ENCODE data around the gene UNC5A. TPM values are rescaled to one million over a fixed set of nuclear protein-coding genes. Genes with fewer than 3 reads are reported as not detected.

UNC5A gene
- total RNA-seq, 1 experiment from 2014 or later, result 0.05 TPM

- no peak for DNase-seq (ENCODE audit: low read depth)
These were observed 10.6 kb downstream of the UNC5A start for GRCh38 chr5:176820937-176821336.

DNA sequence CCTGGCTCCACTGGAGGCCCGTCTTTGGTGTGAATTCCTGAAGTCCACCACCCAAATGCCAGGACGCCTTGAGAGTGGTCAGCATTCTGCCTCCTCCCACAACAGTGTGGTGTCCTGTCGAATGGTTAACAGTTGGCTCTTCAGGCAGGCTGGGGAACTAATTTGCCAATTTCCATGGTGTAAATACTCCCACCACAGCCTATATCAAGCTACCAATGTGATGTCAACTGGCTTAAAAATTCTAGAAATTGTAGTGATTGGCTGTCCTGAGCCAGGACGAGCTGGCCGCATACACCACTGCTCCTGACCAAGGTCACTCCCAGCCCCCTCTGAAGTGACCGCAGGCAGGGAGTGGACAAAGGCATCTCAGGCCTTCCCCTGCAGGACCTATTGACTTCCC is 11.1 kb downstream of the UNC5A start:
- DNase-seq (ENCODE audit: low read depth), result no peak

GRCh38 chr5:176822041-176822792 is 11.9 kb downstream of the UNC5A start:
- peak; percentile 50 for DNase-seq (ENCODE audit: low read depth)

GRCh38 chr5:176822793-176823481 is 12.6 kb downstream of the UNC5A start:
- no peak for DNase-seq (ENCODE audit: low read depth)

DNA sequence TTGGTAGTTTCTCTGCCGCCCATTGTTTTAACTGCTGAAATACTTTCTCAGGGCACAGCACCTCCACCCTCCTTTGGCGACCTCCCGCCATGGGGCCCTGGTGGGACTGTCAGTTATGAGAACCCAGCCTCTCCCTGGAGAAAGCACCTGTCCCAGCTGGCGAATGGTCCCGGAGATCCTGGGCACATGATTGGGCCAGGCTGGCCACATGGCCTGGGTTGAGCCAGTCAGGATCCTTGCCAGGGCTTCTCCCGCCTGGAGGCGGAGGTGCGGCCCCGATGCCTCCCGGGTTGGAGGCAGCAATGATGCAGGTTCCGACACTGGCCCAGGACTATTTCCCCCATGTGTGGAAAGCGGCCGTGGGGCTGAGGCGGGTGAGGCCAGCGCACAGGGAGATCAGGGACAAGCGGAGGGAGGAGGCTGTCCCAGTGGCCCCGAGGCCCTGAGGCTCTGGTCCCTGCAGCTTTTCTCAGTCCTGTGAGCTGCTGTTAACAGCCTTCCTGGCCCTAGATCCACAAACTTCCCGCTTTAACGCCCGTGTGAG is 13.6 kb downstream of the UNC5A start:
- no peak for DNase-seq (ENCODE audit: low read depth)

DNA sequence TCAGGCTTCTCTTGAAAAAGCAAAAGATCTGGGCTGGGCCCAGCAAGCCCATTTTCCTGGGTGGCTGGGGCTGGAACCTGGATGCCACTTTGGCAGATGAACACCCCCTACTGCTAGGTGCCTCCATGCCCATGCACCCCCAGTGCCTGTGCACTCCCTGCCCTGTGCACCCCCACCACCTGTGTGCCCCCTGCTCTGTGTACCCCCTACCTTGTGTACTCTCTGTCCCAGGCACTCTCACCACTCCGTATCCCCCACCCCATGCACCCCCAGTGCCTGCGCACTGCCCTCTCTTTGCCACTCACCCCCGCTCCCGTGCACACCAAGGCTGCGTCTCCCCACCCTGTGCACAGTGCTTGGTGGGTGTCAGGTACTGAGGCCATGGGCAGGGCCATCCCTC is 14.2 kb downstream of the UNC5A start:
- DNase-seq (ENCODE audit: low read depth), result no peak

DNA sequence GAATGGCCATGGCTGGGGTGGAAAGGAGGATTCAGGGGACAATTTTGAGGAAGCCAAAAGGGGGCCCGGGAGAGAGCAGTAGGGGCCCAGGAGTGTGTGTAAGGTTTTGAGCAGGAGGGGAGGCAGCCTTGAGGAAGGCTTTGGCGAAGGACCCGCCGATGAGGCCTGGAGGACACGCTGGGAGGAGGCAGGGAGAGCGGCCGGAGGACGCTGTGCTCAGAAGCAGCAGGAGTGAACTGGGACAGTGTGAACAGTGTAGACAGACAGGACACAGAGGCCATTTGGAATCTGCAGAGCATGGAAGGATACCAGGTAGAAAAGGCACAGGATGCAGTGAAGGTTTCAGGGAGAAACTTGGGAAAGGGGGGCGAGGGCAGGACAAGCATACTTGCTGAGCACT is 14.9 kb downstream of the UNC5A start:
- DNase-seq (ENCODE audit: low read depth), result no peak

DNA sequence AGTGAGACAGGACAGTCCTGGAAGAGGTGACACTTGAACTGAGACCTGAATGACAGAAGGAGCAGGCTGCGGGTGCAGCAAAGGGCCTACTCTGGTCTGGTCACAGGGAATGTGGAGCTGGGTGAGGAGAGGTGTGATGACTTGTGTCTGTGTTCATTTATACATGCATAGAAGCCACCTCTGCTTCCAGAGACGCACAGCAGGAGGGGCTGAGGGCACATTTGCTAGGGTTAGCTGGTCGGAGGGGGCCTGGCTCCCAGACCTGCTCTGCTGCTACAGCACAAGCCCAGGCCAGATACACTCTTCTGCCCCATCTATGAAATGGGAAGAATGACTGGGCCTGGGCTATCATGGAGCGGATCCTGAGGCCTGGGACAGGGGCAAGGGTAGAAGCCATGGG is 15.6 kb downstream of the UNC5A start:
- no peak for DNase-seq (ENCODE audit: low read depth)

DNA sequence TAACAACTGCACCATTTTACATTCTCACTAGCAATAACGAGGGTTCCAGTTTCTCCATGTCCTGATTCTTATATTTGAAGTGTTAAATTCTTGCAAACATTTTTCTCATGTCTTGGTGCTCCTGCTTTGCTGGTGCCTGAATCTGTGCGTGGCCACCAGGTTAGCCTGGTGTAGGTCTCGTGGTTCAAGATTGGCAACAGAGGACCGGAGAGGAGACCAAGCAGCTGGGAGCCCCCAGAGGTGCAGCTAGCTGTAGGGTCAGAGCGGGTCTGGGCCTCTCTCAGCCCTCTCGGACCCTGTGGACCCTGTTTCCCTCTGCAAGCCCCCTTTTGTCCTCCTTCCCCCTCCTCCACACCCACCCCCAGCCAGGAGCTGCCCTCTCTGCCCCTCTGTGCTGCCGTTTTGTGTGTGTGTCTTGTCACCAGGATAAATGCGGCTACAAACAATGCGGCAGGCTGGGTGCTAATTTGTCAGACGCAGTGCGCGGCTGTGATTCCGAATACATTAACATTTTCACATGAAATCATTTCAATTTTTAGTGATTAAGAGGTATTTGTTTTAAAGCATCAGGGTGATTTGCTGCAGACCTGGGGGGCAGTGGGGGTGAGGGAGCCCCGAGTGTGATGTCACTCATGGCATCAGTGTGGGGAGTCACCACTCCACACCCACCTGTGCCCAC is 17.5 kb downstream of the UNC5A start:
- no peak for DNase-seq (ENCODE audit: low read depth)

- DNase-seq (ENCODE audit: low read depth), result no peak
These were observed 19.0 kb downstream of the UNC5A start for GRCh38 chr5:176829320-176829719.

DNA sequence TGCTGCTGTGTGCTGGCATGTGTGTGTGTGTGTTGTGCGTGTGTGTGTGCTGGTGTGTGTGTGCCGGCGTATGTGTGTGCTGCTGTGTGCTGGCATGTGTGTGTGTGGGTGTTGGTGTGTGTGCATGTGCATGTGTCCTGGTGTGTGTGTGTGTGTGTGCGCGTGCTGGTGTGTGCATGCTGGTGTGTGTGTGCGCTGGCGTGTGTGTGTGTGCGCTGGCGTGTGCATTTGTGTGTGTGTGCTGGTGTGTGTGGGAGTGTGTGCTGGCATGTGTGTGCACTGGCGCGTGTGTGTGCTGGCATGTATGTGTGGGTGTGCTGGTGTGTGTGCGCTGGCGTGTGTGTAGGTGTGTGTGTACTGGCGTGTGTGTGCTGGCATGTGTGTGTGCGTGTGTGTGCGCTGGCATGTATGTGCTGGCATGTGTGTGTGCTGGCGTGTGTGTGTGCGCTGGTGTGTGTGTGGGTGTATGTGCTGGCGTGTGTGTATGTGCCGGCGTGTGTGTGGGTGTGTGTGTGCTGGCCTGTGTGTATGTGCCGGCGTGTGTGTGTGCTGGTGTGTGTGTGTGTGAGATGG is 20.1 kb downstream of the UNC5A start:
- no peak for DNase-seq (ENCODE audit: low read depth)

GRCh38 chr5:176830995-176831423 is 20.6 kb downstream of the UNC5A start:
- no peak for DNase-seq (ENCODE audit: low read depth)

- DNase-seq (ENCODE audit: low read depth), result no peak
These were observed 21.1 kb downstream of the UNC5A start for GRCh38 chr5:176831425-176831824.

DNA sequence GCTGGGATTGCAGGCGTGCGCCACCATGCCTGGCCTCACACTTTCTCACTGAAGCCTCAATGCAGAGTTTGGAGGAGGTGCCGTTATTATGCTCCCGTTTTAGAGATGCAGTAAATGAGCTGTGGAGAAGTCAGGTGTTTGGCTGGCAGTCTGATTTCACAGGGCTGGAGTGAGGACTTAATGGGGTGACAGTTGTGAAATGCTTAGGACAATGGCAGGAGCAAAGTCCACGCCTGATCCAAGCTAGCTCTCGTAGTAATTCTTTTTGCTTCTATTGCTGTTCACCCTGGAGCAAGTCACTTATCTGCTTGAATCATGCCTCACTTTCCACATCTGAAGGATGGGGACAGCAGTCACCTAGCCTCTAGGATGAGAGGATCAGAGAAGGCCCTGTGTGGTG is 21.8 kb downstream of the UNC5A start:
- DNase-seq (ENCODE audit: low read depth), result no peak

- no peak for DNase-seq (ENCODE audit: low read depth)
These were observed 22.9 kb downstream of the UNC5A start for GRCh38 chr5:176833286-176833685.

DNA sequence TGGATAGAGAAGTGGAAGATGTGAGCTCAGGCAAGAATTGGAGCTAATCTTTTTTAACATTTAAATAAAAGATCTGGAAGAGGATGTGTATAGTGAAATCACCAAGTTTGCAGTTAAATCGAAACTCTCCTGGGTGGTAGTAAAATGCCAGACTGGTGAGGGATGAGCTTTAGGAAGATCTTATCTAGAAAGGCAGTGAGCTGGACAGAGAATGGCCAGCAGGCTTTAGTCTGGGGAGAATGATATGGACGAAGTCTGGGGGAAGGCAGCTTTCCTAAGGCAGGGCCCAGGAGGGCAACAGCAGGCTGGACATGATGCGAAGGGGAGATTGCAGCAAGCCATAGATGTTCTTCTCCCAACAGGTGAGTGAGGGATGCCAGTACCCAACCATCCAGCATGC is 25.6 kb downstream of the UNC5A start:
- DNase-seq (ENCODE audit: low read depth), result no peak

DNA sequence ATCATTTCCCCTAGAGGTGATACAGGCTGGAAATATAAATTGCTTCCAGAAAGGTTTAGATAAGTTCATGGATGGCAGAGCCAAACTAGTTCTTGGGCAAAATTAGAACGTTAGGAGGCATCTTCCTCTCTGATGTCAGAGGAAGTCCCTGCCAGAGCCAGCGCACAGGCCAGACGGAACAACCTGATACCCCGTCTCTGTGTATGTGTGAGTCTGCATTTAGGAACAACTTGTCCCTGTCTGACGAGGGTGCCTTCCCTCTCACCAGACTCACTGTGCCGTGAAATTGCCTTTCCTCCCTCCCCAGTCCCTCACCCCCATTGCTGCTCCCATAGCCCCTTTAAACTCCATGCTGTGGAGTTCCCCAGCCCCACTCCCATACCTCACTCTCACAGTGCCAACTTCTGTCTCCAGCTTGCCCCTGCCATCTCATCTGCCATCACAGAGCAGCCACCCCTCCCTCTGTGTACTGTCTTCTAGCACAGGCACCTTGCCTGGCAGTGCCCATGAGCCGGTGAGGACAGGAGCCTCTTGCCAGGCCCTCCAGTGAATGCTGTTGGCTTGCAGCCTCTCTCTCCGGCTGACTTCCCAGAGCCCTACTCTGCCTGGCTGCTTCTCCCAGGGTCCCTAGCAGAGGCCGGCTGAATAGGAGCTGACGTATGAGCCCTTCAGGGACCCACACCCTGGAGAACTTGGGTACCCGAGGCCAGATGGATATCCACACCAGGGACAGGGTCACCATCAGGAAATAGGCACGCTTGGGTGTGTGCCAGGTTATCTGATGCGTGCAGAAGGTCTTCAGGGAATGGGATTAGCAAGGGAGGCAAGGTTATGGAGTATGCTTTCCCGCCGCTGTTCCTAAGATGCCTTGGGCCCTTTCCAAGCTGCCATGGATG is 26.7 kb downstream of the UNC5A start:
- no peak for DNase-seq (ENCODE audit: low read depth)

- DNase-seq (ENCODE audit: low read depth), result peak; percentile 79
These were observed 27.4 kb downstream of the UNC5A start for GRCh38 chr5:176837707-176838115.

DNA sequence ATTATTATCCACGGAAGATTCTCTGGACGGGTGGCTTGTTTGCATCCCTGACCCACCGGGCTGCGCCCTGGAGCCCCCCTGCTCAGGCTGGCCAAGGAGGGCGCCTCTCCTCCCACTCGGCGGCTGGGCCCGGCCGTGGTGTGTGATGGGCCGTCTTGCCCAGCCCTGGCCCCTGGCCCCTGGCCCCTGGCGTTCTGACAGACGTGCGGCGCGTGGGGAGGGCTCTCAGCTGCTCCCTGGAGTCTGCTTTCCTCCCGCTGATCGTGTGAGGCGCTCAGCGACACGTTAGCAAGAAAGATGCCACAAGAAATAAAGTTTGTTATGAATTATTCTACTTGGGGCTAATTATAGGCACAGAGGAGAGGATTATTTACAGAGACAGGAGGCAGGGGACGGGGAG is 33.3 kb downstream of the UNC5A start:
- DNase-seq (ENCODE audit: low read depth), result no peak

DNA sequence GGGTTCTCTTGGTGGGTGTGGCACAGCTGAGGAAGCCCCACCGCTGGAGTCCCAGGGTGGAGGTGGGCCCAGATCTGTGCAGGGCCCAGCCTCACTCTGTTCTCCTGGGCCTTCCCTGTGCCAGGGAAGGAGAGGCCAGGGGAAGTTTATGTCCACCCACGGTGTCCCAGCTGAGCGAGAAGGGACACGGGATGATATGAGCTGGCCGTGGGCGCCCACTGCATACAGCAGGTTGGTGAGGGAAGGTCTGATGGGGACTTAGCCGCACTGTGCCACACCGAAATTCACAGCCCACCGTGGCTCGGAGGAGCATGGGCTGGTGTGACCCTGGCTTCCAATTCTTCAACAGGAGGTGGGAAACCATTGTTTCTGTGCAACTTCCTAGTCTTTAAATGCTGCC is 33.9 kb downstream of the UNC5A start:
- no peak for DNase-seq (ENCODE audit: low read depth)

GRCh38 chr5:176844706-176845391 is 34.5 kb downstream of the UNC5A start:
- peak; percentile 86 for DNase-seq (ENCODE audit: low read depth)
